MM.1S (cell line): ENCODE data around the gene SLFN5.

ENCODE experiments used
- DNase-seq: peaks from one replicate; pipeline ENCODE4 v3.0.0-alpha.2; 2015
- H2AFZ ChIP-seq: fragments of 300-600 bp; sonication (generic); 2 replicates; pipeline ENCODE4 v1.6.0; 2016; ENCODE audit warnings: antibody characterized with exemption, low read length
- H3F3A ChIP-seq: fragments of 300-600 bp; sonication (generic); 2 replicates; pipeline ENCODE4 v1.6.1; 2016; ENCODE audit warnings: mild to moderate bottlenecking, antibody characterized with exemption, low read length, moderate library complexity, mixed read lengths; ENCODE audit not compliant: insufficient read depth
- H3K27ac ChIP-seq: fragments of 300-600 bp; sonication (generic); 2 replicates; pipeline ENCODE4 v1.5.1; 2016; ENCODE audit warnings: mild to moderate bottlenecking, low read length
- H3K27me3 ChIP-seq: fragments of 300-600 bp; sonication (generic); replicated peaks from 2 replicates; pipeline ENCODE4 v1.6.0; 2016; ENCODE audit warnings: low read length; ENCODE audit not compliant: insufficient read depth
- H3K36me3 ChIP-seq: fragments of 300-600 bp; sonication (generic); replicated peaks from 2 replicates; pipeline ENCODE4 v1.6.1; 2016; ENCODE audit warnings: mild to moderate bottlenecking, low read length, mixed read lengths; ENCODE audit not compliant: insufficient read depth
- H3K4me1 ChIP-seq: fragments of 300-600 bp; sonication (generic); 2 replicates; pipeline ENCODE4 v1.6.1; 2016; ENCODE audit warnings: low read length, mixed read lengths
- H3K4me2 ChIP-seq: fragments of 300-600 bp; sonication (generic); 2 replicates; pipeline ENCODE4 v1.6.0; 2016; ENCODE audit warnings: low read depth, low read length
- H3K4me3 ChIP-seq: fragments of 300-600 bp; sonication (generic); 2 replicates; pipeline ENCODE4 v1.5.1; 2016; ENCODE audit warnings: low read length, mixed read lengths
- H3K79me2 ChIP-seq: fragments of 300-600 bp; sonication (generic); 2 replicates; pipeline ENCODE4 v1.6.1; 2016; ENCODE audit warnings: mixed run types, low read length, mixed read lengths
- H3K9ac ChIP-seq: fragments of 300-600 bp; sonication (generic); 2 replicates; pipeline ENCODE4 v1.6.1; 2016; ENCODE audit warnings: low read length, mixed read lengths
- H3K9me2 ChIP-seq: fragments of 300-600 bp; sonication (generic); replicated peaks from 2 replicates; pipeline ENCODE4 v1.6.1; 2016; ENCODE audit warnings: mild to moderate bottlenecking, low read length, mixed read lengths; ENCODE audit not compliant: insufficient read depth
- H3K9me3 ChIP-seq: fragments of 300-600 bp; sonication (generic); replicated peaks from 2 replicates; pipeline ENCODE4 v1.6.1; 2016; ENCODE audit warnings: mild to moderate bottlenecking, low read length, mixed read lengths; ENCODE audit not compliant: insufficient read depth
- H4K20me1 ChIP-seq: fragments of 300-600 bp; sonication (generic); 2 replicates; pipeline ENCODE4 v1.6.1; 2016; ENCODE audit warnings: mild to moderate bottlenecking, low read length, moderate library complexity, mixed read lengths; ENCODE audit not compliant: insufficient read depth
- CTCF ChIP-seq: fragments of 300-600 bp; sonication (generic); IDR thresholded peaks from 2 replicates; pipeline ENCODE4 v1.5.1; 2016; ENCODE audit warnings: antibody characterized with exemption, low read length, mixed read lengths
- EZH2 ChIP-seq: fragments of 300-600 bp; sonication (generic); optimal IDR thresholded peaks from 2 replicates; pipeline ENCODE3; 2017; ENCODE audit warnings: low read depth, mild to moderate bottlenecking, antibody characterized with exemption, low read length, mixed read lengths
- EZH2phosphoT487 ChIP-seq: fragments of 300-600 bp; sonication (generic); IDR thresholded peaks from 2 replicates; pipeline ENCODE4 v1.6.1; 2018; ENCODE audit warnings: antibody characterized with exemption, low read length

The SLFN5 gene

DNA sequence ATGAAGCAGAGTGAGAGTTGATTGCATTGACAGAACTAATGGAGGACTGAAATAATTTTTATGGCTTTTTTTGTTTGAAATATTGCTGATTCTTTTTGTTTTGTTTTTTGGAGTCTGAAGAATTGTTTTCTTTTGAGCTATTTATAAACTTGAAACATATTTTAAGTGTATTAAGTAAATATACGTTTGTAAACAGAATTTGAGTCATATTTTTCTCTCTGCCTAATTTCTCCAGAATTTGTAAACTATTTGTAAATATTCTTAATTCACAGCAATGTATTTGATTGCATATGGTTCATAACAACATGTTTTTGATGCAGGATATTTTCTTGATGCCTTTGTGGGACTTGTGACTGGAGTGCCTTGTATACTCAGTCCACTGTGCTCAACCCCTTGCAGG lies 79.9 kb downstream of the SLFN5 start:
- no peaks in the 10 kb centered on the region for H3K27me3 ChIP-seq

More for the DNA sequence above, 79.9 kb downstream of the SLFN5 start:
- no peak for DNase-seq
- H2AFZ ChIP-seq = no peak overlapping the region
- no peaks in the 10 kb centered on the region for H3K9me2 ChIP-seq
- H3K4me3 ChIP-seq = no peak overlapping the region
- no peaks in the 10 kb centered on the region for H3K79me2 ChIP-seq
- H3K9ac ChIP-seq = no peak overlapping the region
- no peaks in the 10 kb centered on the region for H4K20me1 ChIP-seq
- no peaks in the 10 kb centered on the region for H3F3A ChIP-seq
- no peaks in the 10 kb centered on the region for H3K9me3 ChIP-seq
- H3K4me1 ChIP-seq = no peaks in the 10 kb centered on the region
- H3K27ac ChIP-seq = no peak overlapping the region
- H3K36me3 ChIP-seq = no peaks in the 10 kb centered on the region
- H3K4me2 ChIP-seq = no peak overlapping the region
- no peak for TF ChIP-seq CTCF
- TF ChIP-seq EZH2 = no peak
- no peak for TF ChIP-seq EZH2phosphoT487
